Activated effector memory CD4-positive, alpha-beta T cell treated with Interleukin-2 at 50 U/mL for 16 hours (primary cell): ENCODE measurements around the gene MAP3K1.
A peak's percentile ranks its signal among the peaks of the same experiment; 100 is the strongest.

Experiments
- DNase-seq: peaks from one replicate; pipeline ENCODE4 v3.0.0-alpha.2; 2020

Gene MAP3K1

GRCh38 chr5:56851258-56851941 is 36.1 kb downstream of the MAP3K1 start:
- DNase-seq, result no peak

GRCh38 chr5:56852228-56853000 is 37.1 kb downstream of the MAP3K1 start:
- DNase-seq, result no peak

GRCh38 chr5:56853698-56854097 is 38.3 kb downstream of the MAP3K1 start:
- DNase-seq, result no peak

- DNase-seq, result no peak
These were observed 39.6 kb downstream of the MAP3K1 start for GRCh38 chr5:56854920-56855319.

GRCh38 chr5:56856541-56857178 is 41.3 kb downstream of the MAP3K1 start:
- DNase-seq, result no peak

GRCh38 chr5:56858777-56859442 is 43.6 kb downstream of the MAP3K1 start:
- no peak for DNase-seq

- DNase-seq, result no peak
These were observed 46.6 kb downstream of the MAP3K1 start for GRCh38 chr5:56861893-56862485.

- no peak for DNase-seq
These were observed 47.6 kb downstream of the MAP3K1 start for GRCh38 chr5:56862909-56863308.

- DNase-seq, result no peak
These were observed 56.4 kb downstream of the MAP3K1 start for GRCh38 chr5:56871777-56872176.

GRCh38 chr5:56873056-56873455 is 57.7 kb downstream of the MAP3K1 start:
- DNase-seq, result no peak

- no peak for DNase-seq
These were observed 61.0 kb downstream of the MAP3K1 start for GRCh38 chr5:56876327-56876726.

- DNase-seq, result no peak
These were observed 66.2 kb downstream of the MAP3K1 start for GRCh38 chr5:56881571-56881970.

- DNase-seq, result no peak
These were observed 78.1 kb downstream of the MAP3K1 start for GRCh38 chr5:56893251-56893951.

GRCh38 chr5:56896763-56897162 is 81.4 kb downstream of the MAP3K1 start:
- DNase-seq, result no peak

GRCh38 chr5:56898213-56898612 is 82.9 kb downstream of the MAP3K1 start:
- DNase-seq, result no peak

- DNase-seq, result no peak
These were observed 85.0 kb downstream of the MAP3K1 start for GRCh38 chr5:56900395-56900794.

GRCh38 chr5:56900858-56901578 is 85.7 kb downstream of the MAP3K1 start:
- peak; percentile 5 for DNase-seq

GRCh38 chr5:56908942-56909293 is 93.6 kb downstream of the MAP3K1 start:
- DNase-seq, result no peak

- peak; percentile 80 for DNase-seq
These were observed 94.2 kb downstream of the MAP3K1 start, which contains the start of gene SETD9 for GRCh38 chr5:56909294-56910209. Gene SETD9 (plus strand): TSS chr5:56909596. CDS start chr5:56909646, 50 bp downstream.

- no peak for DNase-seq
These were observed 95.0 kb downstream of the MAP3K1 start for GRCh38 chr5:56910210-56910965.
